IPS-NIHi7 (cell line): ENCODE measurements around the gene CDH11.

Experiments
- DNase-seq: peaks from one replicate; pipeline ENCODE4 v3.0.0; 2012; ENCODE audit warnings: mixed read lengths; ENCODE audit errors: extremely low spot score

CDH11 gene

GRCh38 chr16:64907844-64908243, 214.0 kb downstream of the CDH11 start:
- no peak for DNase-seq

DNA sequence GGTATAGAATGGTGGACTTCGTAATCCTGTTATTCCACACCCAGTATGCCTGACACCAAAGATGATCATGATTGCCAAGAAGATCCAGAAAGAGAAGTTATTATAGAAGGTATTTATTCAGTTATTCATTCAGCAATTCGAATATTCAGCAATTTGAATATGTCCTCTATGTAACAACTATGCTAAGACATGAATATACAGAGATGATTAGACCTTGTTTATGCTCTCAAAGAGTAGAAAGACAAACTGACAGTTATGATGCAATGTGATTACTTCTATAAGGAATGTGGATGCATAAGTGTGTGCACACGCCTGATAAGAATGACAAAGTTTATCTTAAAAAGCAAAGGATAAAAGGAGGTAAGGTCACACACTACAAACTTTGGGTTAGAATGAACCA, 218.1 kb downstream of the CDH11 start:
- no peak for DNase-seq

GRCh38 chr16:64900517-64900916, 221.3 kb downstream of the CDH11 start:
- DNase-seq: no peak

DNA sequence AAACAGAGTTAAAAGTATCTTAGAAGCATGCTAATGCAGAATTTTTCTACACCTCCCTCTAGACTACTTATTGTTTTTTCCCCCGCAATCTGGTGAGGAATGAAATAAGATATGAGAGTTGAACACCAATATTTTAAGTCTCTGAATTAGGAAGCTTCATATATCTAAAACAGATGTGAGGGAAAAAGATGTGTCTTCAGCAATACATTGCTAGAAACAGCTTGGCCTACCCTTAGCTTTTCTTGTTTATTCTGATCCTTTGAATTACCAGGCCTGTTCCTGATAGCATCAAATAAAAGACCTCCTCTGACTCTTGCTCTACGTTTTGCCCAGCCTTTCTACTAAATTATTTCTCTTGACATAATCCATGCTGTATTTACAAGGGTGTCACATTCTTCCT, 221.8 kb downstream of the CDH11 start:
- DNase-seq: no peak

DNA sequence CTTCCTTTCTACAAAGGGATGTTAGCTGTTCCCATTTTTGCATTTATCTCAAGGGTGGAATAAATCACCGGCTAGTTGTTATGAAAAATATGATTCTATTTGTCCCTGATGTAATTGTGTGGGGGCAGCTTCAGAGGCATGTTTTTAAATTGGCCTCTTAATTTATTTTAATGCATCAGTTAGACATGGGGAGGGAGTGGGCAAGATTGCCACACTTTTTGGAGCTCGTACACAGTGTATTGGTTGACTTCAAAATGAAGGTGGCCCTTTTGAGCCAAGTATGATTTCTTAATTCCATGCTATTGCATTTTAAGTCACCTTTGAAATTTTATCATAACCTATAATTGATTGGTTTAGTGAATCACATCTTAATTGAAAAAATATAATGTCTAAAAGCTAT, 223.7 kb downstream of the CDH11 start:
- DNase-seq: no peak
